ENCODE results near the gene DCC. TPM values are rescaled to one million over a fixed set of nuclear protein-coding genes. Genes with fewer than 3 reads are reported as not detected.

Gene DCC
- total and polyA plus RNA-seq, 2 donors from 2014 or later, result 3.9 TPM; not detected in 1

GRCh38 chr18:53253789-53254188 lies 913.8 kb downstream of the DCC start:
- Histone ChIP-seq H3K27me3 (ENCODE audit: control insufficient read depth, insufficient read depth, low read length) (no peaks in the 10 kb centered on the region), H3K36me3 (ENCODE audit: control insufficient read depth in 2 of 3, insufficient read depth in 3 of 3, low read length in 3 of 3) (no peaks in the 10 kb centered on the region), H3K27ac (ENCODE audit: low read depth in 2 of 2, low read length in 2 of 2) (no peak overlapping the region), H3K4me1 (ENCODE audit: control insufficient read depth in 2 of 3, insufficient read depth in 2 of 3, low read depth in 1 of 3, low read length in 3 of 3) (no peaks in the 10 kb centered on the region), H3K9ac (ENCODE audit: low read length in 3 of 3) (no peak overlapping the region), H3K9me3 (ENCODE audit: control insufficient read depth in 2 of 3, insufficient read depth in 1 of 3, low read length in 3 of 3) (no peaks in the 10 kb centered on the region), H3K4me3 (ENCODE audit: low read length in 3 of 3) (no peak overlapping the region)
- TF ChIP-seq CTCF (IDR thresholded peaks at IDR 0.05; ENCODE audit: borderline replicate concordance, extremely low read depth, insufficient read depth), result no peak
- intact Hi-C loops (cut with DNase I), result no loop called here
- peak in 2 of 5 donors; percentile 56 to 81 for DNase-seq
- no peak for FAIRE-seq

GRCh38 chr18:53254265-53254664 lies 914.3 kb downstream of the DCC start:
- FAIRE-seq, result no peak
- Histone ChIP-seq H3K9me3 (ENCODE audit: control insufficient read depth in 2 of 3, insufficient read depth in 1 of 3, low read length in 3 of 3) (no peaks in the 10 kb centered on the region), H3K9ac (ENCODE audit: low read length in 3 of 3) (no peak overlapping the region), H3K4me3 (ENCODE audit: low read length in 3 of 3) (no peak overlapping the region), H3K27me3 (ENCODE audit: control insufficient read depth, insufficient read depth, low read length) (no peaks in the 10 kb centered on the region), H3K36me3 (ENCODE audit: control insufficient read depth in 2 of 3, insufficient read depth in 3 of 3, low read length in 3 of 3) (no peaks in the 10 kb centered on the region), H3K4me1 (ENCODE audit: control insufficient read depth in 2 of 3, insufficient read depth in 2 of 3, low read depth in 1 of 3, low read length in 3 of 3) (no peaks in the 10 kb centered on the region), H3K27ac (ENCODE audit: low read depth in 2 of 2, low read length in 2 of 2) (no peak overlapping the region)
- intact Hi-C loops (cut with DNase I), result no loop called here
- TF ChIP-seq CTCF (IDR thresholded peaks at IDR 0.05; ENCODE audit: borderline replicate concordance, extremely low read depth, insufficient read depth), result no peak
- peak in 1 of 5 donors; percentile 10 for DNase-seq

- TF ChIP-seq CTCF (IDR thresholded peaks at IDR 0.05; ENCODE audit: borderline replicate concordance, extremely low read depth, insufficient read depth), result no peak
- H3K9ac ChIP-seq (ENCODE audit: low read length in 3 of 3), result no peak overlapping the region
- FAIRE-seq, result no peak
- no peaks in the 10 kb centered on the region for H3K36me3 ChIP-seq (ENCODE audit: control insufficient read depth in 2 of 3, insufficient read depth in 3 of 3, low read length in 3 of 3)
- no peak for DNase-seq
- no peaks in the 10 kb centered on the region for H3K4me1 ChIP-seq (ENCODE audit: control insufficient read depth in 2 of 3, insufficient read depth in 2 of 3, low read depth in 1 of 3, low read length in 3 of 3)
- H3K27ac ChIP-seq (ENCODE audit: low read depth in 2 of 2, low read length in 2 of 2), result no peak overlapping the region
- H3K27me3 ChIP-seq (ENCODE audit: control insufficient read depth, insufficient read depth, low read length), result no peaks in the 10 kb centered on the region
- H3K9me3 ChIP-seq (ENCODE audit: control insufficient read depth in 2 of 3, insufficient read depth in 1 of 3, low read length in 3 of 3), result no peaks in the 10 kb centered on the region
- H3K4me3 ChIP-seq (ENCODE audit: low read length in 3 of 3), result no peak overlapping the region
- intact Hi-C loops (cut with DNase I), result no loop called here
Observed at GRCh38 chr18:53261241-53261640, 921.2 kb downstream of the DCC start.

GRCh38 chr18:53266850-53267249 lies 926.9 kb downstream of the DCC start:
- H3K27ac ChIP-seq (ENCODE audit: low read depth in 2 of 2, low read length in 2 of 2), result no peak overlapping the region
- no peak overlapping the region for H3K4me3 ChIP-seq (ENCODE audit: low read length in 3 of 3)
- DNase-seq, result no peak
- intact Hi-C loops (cut with DNase I), result no loop called here
- H3K36me3 ChIP-seq (ENCODE audit: control insufficient read depth in 2 of 3, insufficient read depth in 3 of 3, low read length in 3 of 3), result no peaks in the 10 kb centered on the region
- no peak for TF ChIP-seq CTCF (IDR thresholded peaks at IDR 0.05; ENCODE audit: borderline replicate concordance, extremely low read depth, insufficient read depth)
- FAIRE-seq, result no peak
- no peaks in the 10 kb centered on the region for H3K9me3 ChIP-seq (ENCODE audit: control insufficient read depth in 2 of 3, insufficient read depth in 1 of 3, low read length in 3 of 3)
- H3K9ac ChIP-seq (ENCODE audit: low read length in 3 of 3), result no peak overlapping the region
- H3K4me1 ChIP-seq (ENCODE audit: control insufficient read depth in 2 of 3, insufficient read depth in 2 of 3, low read depth in 1 of 3, low read length in 3 of 3), result no peaks in the 10 kb centered on the region
- no peaks in the 10 kb centered on the region for H3K27me3 ChIP-seq (ENCODE audit: control insufficient read depth, insufficient read depth, low read length)

Data from kidney (tissue), 14 donors.